Superior temporal gyrus (tissue), 1 donor: ENCODE data around the gene PCDH12.

Source experiments
- DNase-seq: peaks from one replicate; pipeline ENCODE4 v3.0.0-alpha.2; 2016; ENCODE audit errors: extremely low spot score

PCDH12 gene

DNA sequence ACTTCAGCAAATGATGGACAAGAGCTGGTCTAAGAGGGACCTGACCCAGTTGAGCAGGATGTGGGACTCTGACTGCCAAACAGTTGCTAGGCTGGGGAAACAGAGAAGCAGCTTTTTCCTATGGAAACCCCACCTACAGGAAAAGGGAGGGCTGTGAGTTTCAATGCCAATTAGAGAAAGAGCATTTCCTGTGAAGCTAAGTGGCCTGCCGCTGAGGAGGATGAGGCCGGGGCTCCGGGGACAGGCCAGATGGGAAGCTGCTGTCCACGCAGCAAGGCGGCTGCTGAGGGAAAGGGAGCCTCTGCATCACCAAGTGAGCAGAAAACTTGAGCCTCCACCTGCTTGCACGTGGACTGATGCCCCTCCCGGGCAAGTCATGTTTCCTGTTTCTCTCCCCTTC lies at the start of gene PCDH12:
Gene PCDH12, minus strand, starts transcription at position 90 of the 400 bp plus-strand sequence. CDS start 351 bp downstream, outside the sequence.
- DNase-seq: no peak

DNA sequence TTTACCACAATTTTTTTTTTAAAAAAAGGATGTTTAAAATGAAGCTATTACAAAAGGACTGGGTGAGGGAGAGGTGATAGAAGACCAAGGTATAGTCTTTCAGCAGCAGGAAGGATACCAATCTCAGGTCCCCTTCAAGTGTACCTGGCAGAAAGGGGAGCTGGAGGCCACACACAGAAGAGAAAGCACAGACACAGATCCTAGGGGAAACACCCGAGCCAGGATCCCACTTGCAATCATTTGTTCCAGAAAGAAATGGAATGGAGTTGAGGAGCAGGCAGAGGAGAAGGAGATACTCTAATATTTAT lies 49.2 kb upstream of the PCDH12 start:
- no peak for DNase-seq

DNA sequence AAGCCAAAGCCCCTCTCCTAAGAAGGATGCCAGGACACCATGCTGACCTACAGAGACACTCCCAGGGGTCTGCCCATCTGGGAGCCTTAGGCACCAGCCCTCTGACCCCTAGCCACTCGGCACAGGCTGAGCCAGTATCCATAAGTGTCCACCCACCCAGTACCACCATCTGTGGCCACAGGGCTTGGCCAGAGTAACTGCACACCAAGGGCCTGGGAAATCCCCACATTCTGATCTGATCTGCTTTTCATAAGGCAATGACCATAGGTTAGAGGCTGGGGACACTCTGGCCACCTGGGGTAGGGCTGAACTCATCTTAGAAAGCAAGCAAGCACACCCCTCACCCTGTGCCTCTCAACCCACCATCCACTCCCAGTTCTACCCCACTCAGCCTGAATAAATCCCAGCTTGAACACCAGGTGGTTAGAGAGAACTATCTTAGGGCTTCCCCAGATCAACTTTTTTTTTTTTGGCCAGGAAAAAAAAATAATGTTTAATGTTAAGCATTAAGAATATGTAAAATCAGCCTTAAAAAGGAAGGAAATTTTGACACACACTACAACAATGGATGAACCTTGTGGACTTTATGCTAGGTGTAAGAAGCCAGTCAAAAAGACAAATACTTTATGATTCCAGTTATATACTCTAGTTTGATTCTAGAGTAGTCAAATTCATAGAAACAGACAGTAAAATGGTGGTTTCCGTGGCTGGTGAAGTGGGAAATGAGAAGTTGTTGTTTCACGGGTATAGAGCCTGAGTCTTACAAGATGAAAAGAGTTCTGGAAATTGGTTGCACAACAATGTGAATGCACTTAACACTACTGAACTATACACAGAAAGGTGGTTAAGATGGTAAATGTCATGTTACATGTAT lies 48.6 kb upstream of the PCDH12 start:
- DNase-seq: no peak

DNA sequence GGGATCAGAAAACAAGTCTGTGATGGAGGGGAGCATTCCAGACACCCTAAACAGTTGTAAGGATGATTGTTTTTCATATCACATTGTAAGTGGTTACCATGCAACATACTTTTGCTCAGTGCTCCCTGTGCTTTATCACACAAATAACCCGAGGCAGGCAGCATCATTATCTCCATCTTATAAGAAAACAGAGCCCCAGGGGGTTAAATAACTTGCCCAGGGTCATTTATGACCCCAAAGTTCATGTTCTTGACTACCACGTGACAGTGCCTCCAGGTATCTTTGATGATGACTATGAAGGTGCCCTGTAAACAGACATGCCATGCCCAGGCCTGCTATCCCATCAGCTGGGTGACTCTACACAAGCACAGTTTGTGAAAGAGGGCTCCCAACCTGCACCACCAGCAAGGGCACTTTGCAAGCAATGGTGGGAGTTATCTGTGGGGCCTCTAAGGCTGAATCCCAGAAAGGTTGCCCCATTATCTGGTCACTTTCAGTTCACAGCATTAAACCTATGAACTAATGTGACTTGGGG lies 45.3 kb upstream of the PCDH12 start:
- no peak for DNase-seq

DNA sequence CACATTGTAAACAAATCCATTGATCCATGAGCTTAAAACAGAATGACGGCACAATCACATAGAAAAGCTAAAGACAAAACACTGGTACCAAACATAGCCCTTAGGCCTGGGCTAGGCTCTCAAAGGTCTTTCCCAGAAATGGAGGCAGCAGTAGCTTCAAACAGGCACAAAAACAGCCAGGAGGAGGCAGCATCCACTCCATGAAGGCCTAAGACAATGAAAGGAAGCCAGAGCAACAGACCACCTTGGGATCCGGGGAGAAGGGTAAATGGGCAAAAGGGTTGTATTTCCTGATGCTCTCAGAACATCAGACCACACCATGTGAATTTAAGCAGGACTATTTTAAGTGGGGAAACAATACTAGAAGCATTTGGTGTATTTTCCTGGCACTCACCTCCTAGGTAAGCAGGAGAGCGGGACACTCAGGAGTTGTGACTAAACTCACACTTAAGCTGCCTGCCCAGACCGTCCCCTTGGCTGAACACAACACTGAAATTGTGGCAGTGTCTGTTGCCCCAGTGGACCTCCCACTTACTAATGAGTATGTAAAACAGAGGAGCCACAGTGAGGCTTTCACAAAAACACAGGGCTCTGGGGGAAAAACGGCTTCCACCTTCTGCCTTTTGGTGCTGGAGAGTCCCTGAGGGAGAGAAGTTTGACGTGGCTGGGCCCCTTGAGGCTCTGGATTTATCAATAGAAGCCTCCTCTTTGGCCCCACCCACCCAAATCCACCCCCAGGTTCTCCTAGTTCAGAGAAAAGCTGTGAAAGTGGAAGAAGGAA lies 42.9 kb upstream of the PCDH12 start:
- DNase-seq: no peak

DNA sequence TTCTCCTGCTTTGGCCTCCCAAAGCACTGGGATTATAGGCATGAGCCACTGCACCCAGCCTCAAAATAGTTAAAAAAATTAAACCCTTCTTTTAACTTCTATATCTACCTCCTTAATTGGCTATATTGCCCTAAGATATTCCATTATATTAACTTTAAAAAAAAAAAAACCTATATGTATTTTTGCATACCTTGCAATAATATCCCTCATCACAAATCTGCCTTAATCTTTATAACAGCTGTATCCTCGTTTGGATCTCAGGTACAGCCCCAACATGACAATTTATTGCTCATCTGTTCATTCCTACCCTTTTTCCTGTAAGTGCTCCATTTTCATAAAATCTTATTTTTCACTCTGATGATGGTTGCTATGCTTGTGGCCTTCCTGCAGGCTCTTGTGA lies 42.2 kb upstream of the PCDH12 start:
- DNase-seq: no peak

DNA sequence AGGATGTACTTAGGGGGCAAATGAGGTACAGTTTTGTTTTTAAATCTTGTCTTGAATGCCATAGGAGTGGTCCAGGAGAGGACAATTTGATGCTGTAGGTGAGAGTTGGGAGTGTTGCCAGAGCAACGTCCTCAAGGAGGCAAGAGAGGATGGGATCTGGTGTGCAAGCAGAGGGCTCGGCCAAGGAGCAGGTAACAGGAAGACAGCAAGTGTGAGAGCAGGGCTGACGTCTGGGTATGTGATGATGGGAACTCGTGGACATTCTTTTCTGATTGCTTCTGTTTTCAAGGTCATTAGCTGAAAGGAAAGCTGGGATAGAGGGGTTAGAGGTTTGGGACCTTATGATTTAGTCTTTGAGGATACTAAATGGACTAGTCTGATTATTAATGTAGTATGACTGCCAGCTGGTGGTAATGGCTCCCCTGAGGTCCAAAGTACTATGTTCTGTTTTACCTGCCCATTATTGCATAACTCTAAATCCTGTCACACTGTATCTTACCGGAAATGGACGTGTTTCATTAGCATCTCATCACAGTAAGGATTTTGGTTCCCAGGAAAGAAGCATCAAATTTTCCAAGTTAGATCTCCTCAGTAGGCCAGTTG lies 39.5 kb upstream of the PCDH12 start:
- no peak for DNase-seq

DNA sequence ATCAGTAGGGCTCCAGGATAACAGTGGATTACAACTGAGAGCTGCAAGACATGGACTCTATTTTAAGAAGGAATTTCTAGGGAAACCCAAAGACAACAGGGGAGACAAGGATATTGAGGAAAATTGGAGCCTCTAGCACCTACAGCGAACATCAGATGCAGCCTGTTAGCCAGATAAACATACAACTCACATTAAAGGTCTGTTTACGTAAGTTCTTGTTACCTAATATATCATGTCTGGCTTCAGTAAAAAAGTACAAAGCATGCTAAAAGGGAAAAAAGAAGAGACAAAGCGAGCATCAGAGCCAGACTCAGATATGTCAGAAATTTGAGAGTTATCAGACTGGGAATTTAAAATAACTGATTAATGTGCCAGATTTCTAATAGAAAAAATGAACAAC lies 37.7 kb upstream of the PCDH12 start:
- no peak for DNase-seq

DNA sequence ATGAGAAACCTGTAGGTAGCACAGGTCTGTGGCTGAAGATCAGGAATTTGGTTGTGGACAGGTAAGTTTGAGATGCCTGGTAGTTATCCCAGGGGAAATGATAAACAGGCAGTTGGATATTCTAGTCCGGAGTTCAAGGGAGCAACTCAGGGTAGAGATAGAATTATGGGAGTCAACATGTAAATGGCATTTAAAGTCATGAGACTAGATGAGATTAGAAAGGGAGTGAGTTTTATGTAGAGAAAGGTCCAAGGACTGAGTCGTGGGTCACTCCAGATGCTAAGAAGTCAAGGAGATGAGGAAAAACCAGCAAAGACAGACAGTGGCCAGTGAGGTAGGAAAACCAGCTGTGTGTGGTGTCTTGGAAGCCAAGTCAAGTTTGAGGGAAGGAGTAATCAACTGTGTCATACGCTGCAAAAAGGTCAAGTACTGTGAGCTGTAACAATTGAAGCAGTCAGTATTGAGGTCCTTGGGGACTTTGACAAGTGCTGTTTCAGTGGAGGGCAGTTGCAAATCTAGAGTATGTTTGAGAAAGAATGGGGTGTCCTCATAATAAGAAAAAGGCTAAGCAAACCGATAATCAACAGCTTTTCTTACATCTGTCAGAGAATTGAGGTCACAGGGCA lies 36.6 kb upstream of the PCDH12 start:
- no peak for DNase-seq

DNA sequence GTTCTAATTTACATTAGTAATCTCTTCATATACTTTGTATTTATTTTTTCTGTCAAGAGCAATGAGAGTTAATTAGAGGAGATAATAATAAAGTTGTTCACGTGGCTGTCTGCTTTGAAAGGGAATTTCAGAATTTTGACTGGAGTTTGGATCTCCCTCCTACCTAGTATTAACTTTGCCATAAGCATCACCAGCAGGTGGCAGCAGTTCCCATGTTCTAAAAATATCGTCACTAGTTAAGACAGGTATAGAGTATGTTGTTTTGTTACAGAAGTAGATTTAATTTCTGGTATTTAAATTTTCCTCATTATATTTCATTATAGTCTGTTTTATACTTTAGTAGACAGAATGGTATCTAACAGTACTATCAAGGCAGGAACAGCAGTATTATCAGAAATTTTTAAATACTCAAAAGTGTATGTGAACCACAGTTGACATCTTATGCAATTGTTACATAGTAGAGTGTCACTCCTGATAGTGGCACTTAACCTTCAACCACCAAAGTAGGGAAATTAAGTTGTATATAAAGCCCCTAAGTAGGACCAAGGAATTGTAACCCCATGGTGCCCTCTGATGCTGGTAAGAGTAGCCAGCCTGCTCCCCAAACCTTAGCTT lies 34.5 kb upstream of the PCDH12 start:
- peak; percentile 93 for DNase-seq

DNA sequence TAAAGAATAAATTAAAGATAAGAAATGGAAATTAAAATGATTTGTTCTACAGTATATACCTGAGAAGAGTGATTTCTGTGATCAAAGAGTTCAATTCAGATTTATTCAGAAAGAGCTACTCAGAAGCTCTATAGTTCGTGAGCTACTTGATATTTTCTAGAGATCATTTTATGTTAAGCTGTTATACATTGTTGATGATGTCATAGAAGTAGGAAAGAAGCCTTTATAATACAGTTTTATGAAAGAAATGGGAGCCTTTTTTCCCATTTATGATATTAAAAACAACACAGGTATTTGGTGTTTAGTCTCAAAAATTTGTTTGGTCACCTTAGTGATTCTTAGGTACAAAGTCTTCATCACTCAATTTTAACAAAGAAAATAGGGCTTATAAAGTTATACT lies 31.7 kb upstream of the PCDH12 start:
- DNase-seq: no peak

DNA sequence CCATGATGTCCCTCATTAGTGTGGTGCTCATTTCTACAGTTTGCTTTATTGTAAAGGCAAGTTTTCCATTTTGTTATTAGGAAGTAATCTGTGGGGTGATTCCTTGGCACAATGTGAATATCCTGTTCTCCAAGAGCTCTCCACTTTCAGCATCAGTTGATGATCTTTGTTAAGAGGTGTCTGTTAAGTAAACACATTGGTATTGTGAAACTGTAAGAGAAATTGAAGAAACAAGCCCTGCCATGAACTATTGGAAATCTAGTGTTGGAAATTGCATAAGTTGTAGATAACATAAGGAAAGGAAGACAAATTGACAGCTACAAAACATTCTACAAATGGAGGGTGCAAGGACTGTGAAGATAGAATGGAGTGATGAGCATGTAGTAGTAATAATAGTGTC lies 28.1 kb upstream of the PCDH12 start:
- no peak for DNase-seq

DNA sequence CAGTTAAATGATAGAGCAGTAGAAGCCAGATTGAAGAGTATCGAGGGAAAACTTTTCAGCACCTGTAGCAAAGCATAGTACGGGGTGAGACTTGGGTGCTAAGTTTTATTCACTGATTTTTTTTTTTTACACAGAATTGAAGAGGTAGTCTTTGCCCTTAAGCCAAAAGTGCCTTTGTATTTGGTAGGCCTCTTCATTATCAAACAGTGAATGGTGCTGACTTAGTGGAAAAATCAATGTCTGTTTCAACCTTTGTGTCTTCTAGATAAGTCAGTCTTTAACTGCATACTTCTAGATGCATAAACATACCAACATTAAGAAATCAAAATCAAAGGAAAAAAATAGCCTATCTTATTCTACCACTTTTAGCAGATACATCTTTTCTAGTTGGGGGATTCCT lies 24.6 kb upstream of the PCDH12 start:
- no peak for DNase-seq

DNA sequence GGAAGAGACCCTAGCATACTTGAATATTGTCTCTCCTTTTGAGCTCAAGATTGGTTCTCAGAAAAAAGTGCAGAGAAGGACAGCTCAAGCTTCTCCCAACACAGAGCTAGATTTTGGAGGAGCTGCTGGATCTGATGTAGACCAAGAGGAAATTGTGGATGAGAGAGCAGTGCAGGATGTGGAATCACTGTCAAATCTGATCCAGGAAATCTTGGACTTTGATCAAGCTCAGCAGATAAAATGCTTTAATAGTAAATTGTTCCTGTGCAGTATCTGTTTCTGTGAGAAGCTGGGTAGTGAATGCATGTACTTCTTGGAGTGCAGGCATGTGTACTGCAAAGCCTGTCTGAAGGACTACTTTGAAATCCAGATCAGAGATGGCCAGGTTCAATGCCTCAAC lies 20.4 kb upstream of the PCDH12 start:
- DNase-seq: no peak

DNA sequence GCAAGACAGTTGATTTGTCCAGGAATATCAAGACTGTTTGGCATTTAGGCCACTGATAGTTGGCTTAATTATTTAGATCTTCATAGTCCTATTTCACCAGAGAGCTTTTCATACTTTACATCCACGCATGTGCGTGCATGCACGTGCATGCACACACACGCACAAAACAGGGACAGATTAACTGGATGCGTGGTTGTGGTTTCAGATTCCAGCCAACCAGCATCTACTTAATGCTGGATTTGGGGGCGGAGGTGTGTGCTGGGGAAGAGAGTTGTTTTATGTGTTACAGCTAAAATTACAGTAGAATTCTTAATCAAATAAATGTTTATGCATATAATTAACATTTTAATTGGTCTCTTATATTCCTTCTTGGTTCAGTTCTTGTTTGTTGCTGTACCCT lies 18.2 kb upstream of the PCDH12 start:
- DNase-seq: no peak

DNA sequence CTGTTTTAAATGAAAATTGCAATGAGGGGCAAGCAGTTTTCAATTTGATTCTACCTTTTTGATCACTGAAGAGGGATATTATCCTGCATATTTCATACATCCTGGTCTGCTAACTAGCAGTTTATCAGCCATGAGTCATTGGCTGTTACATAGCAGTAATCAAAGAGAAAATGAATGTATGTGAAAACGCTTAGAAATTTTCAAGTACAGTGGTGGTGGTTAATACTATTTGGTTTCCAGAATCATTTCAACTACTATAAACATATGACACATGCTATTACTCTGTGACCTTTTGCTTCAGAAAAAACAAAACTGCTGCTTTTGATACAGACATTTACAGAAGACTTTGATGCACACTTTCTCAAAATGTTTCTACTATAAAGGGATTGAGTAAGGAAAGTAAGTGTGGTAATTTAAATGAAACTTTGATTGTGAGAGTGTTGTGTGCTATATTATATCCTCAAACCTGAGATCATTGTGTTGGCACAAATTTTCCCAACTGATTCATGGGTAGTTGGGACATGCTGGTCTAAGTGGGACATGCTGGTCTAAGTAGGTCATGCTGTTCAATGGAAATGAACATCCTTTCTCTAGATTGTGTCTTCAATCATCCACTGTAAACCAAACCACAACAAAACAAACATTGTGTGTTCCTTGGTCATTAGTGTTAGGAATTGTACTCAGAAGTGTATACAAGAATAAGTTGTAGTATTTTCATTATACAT lies 16.0 kb upstream of the PCDH12 start:
- DNase-seq: no peak

DNA sequence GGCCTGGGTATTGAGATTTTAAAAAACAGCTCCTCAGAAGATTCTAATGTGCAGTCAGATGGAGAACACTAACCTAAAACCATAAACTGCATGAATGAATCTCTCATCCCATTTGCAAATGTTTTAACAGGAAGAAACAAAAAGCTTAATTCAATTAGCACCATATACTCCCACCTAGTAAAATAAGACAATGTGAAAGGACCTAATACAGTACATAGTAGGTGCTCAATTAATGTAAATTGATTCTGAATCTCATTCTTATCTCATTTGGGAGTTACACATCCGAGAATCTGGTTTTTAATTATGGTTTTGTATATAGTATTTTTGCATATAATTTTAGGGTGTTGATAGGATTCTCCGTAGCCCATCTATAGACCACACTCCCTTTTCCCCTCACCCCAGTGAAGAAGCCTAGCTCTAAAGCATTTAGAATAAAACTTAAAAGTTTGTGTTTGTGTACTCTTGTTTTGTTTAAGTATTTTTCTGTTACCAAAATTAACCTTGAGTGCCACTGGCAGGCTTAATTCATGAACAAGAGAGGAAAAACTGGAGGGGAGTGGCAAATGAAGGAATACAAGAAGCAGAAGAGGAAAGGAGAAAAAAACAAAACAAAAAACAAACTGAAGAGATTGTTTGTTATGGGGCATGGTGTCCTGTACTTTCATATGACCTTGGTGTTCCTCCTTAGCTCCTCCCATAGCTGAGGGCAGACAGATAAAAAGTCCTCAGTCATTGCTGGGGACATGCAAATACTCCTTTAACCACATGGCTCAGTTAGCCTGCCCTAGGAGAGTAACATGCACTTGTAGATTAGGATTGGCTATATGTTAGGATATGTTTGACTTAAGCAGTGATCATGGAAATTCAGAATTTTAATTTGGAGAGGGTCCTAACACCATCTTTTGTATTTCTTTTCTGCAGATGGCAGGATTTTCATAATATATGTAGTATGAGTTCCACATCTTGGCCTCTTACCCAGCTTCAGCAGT lies 12.1 kb upstream of the PCDH12 start:
- no peak for DNase-seq

DNA sequence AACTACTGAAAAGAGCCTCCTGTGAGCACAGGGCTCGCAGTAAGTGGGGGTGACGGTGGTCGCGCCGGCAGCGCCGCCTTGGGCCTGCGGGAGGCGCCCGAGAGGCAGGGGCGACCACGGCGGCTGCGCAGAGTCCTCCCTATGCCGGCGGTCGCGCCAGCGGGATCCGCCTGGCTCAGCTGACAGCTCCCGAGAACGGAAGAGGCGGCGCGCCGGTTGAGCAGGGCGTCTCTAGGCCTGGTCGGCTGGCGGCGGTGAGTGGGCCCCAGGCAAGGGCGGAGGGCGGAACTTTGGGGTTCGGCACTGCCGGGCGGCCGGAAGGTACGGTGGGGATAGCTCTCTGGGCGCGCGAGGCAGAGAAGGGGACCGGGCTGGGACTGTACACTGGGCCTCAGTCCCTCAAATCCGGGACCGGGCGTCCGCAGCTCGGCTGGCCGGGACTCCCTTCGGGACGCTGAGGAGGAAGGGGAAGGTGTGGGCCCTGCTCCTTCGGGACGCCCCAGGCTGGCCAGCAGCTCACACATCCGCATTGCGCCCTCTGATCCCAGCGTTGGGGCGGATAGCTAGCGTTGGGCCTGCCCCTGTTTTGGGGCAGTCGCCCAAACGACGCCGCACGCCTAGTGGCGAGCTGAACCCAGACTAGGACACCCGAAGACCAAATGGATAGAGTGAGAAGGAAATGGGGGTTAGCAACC lies 11.1 kb upstream of the PCDH12 start, which contains the start of gene RNF14:
Gene RNF14, plus strand, starts transcription at position 192 of the 695 bp plus-strand sequence. CDS start 4,484 bp downstream, outside the sequence.
- DNase-seq: peak; percentile 89

DNA sequence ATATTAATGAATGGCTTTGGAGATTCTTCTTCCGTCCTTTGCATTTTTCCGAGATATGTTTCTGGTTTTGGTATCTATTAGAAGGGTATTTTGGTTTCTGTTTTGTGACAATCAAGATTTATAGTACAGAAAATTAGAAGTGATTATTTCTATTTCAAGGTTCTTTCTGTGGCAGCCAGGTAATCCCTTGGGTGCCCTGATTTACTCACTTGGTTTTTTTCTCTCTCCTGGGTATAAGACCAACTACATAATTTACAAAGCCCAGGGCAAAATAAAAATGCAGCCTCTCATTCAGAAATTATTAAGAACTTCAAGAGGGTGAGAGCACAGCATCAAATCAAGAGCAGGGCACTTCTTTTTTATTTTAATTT lies 8.9 kb upstream of the PCDH12 start:
- no peak for DNase-seq
